Measurements from ENCODE around the gene S100A1.
"Not testable (repeated sequence)": the region's sequence is repeated elsewhere in the genome, so short reads cannot be mapped to it uniquely, and the experiment has no call there.

S100A1 gene

DNA sequence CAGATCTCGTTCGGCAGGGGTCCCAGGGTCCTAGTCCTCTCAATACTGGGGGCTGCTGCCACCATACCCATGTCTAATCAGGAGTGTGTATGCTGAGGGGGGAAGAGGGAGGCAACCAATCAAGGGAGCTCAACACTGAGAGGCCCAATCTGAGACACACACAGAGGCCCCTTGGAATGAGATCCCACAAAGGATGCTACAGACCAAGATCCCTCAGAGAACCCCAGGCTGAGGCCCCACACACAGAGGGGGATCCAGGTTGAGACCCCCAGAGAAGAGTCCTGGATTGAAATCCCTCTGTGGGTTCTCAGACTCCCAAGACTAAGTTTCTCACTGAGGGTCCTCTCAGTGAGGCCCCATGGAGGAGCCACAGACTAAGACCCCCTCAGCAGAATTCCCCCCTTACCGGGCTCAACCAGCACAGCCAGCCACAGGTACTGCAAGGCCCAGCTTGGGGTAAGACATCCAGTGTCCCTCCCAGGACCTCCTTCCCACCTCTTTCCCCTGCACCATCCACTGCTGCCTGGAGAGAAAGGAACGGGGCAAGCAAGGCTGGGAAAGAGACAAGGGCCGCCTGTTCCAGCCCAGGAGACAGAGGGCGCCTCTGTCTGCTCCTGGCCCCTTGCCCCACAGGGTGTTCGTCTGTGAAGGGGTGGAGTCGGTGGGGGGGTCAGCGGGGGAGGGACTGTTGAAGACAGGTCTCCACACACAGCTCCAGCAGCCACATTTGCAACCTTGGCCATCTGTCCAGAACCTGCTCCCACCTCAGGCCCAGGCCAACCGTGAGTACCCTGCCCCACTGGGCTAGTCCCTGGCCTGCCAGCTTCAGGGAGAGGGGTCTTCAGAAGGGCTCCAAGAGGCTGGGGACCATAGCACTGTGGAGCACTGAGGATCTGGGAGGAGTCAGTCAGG lies at the start of gene S100A1:
TSS of gene S100A1 (plus strand) at position 720 of the 912 bp plus-strand sequence. CDS start 2,088 bp downstream, outside the sequence.
- DNase-seq, result no peak

- DNase-seq, result no peak
Observed at GRCh38 chr1:153578490-153578889, 49.7 kb upstream of the S100A1 start.

DNA sequence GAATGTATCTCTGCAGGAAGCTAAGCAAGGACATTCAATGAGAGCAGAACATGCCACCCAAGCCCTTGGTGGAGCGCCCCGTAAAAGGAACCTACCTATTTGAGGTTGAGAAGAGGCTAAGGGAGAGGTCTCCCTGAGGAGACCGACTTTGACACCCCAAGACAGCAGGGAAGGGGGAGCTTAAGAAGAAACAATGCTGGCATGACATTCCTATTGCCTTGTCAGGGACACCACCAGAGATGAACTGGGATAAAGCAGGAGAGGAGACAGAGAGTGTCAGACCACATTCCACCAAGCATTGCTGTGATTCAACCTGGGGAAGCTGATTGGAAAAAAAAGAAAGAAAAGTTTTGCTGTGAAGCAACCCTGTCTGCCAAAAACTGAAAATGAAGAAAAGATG lies 49.3 kb upstream of the S100A1 start:
- DNase-seq, result no peak

DNA sequence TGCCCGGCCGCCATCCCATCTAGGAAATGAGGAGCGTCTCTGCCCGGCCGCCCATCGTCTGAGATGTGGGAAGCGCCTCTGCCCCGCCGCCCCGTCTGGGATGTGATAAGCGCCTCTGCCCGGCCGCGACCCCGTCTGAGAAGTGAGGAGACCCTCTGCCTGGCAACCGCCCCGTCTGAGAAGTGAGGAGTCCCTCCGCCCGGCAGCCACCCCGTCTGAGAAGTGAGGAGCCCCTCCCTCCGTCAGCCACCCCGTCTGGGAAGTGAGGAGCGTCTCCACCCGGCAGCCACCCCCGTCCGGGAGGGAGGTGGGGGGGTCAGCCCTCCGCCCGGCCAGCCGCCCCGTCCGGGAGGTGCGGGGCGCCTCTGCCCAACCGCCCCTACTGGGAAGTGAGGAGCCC lies 45.4 kb upstream of the S100A1 start:
- not testable (repeated sequence) for DNase-seq

GRCh38 chr1:153583514-153583913 lies 44.7 kb upstream of the S100A1 start:
- not testable (repeated sequence) for DNase-seq

DNA sequence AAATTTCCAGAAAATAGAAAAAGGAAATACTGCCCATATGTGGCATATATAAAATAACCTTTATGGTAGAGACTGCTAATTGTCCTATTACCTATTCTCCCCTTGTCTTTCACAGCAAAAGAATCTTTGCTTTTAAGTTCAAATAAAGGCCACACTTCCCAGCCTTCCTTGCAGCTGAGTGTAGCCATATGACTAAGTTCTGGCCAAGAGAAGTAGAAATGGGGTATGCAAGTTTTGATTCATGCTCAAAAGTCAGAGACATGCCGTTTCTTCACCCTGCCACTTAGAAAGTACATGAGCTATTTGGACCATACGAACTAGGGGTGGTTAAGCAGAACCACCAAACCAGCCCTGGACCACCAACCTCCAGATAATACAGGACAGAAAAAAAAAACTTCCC lies 44.3 kb upstream of the S100A1 start:
- DNase-seq, result no peak

- DNase-seq, result no peak
Observed at GRCh38 chr1:153585006-153585405, 43.2 kb upstream of the S100A1 start.

- DNase-seq, result no peak
Observed at GRCh38 chr1:153586347-153586746, 41.9 kb upstream of the S100A1 start.

DNA sequence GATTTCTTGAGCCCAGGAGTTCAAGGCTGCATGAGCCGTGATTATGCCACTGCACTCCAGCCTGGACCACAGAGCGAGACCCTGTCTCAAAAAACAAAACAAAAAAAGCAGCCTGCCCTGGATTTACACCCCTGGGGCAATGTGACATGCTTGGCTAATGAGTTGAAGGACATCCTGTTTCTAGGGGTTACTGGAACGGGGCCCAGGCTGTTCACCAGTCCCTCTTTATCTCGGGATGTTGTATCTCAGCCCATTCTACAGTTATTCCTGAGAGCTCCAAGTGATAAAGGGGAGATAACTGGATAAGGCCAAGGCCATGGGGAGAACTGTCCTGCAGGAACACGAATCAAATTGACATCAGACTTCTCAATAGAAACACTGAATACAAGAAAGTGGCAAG lies 40.9 kb upstream of the S100A1 start:
- DNase-seq, result no peak

- not testable (repeated sequence) for DNase-seq
Observed at GRCh38 chr1:153588033-153588432, 40.2 kb upstream of the S100A1 start.

DNA sequence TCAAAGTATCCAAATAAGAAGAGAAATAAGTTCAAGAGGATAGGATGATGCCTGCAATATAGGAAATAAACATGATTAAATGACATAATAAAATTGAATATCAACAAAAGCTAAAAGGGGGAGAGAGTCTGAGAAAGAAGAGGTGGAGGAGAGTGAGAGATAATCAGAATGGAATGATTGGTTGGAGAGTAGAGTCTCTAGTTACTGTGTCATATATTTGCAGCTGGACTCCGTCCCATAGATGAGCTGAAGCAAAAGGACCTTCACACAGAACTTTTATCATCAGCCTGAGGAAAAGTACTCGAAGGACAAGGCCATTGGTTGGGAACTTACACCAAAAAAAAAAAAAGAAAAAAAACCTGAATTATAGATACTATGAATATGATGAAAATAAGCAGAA lies 39.8 kb upstream of the S100A1 start:
- DNase-seq, result no peak

GRCh38 chr1:153592748-153593147 lies 35.5 kb upstream of the S100A1 start:
- no peak for DNase-seq

DNA sequence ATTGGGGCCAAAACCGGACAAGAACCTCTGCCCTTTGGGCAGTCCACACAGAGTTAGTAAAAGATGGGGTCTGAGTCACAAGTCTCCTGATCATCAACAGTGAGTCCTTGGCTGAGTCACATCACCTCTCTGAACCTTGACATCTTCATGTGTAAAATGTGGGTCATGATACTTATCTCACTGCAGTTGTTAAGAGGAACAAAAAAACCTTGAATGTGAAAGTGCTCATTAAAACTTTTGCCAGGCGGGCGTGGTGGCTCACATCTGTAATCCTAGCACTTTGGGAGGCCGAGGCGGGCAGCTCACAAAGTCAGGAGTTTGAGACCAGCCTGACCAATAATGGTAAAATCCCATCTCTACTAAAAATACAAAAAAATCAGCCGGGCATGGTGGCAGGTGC lies 31.0 kb upstream of the S100A1 start:
- no peak for DNase-seq

- DNase-seq, result peak; percentile 6
Observed at GRCh38 chr1:153598309-153599172, 29.7 kb upstream of the S100A1 start.

DNA sequence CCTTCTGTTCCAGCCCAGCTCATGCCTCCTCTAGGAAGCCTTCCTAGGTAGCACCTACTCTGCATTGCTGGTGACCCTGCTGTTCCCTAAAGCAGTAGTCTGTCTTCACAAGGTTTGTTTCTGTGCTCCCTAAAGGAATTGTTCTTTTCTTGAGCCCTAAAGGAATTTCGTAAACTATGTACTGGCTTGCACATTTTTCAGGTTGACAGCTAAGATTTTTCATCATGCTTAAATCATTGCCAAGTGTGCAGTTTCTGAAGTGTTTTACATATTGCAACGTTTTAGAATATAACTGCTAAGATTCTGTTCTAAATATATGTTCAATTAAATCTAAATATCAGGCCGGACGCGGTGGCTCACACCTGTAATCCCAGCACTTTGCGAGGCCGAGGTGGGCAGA lies 28.4 kb upstream of the S100A1 start:
- DNase-seq, result no peak

GRCh38 chr1:153602749-153603148 lies 25.5 kb upstream of the S100A1 start:
- DNase-seq, result no peak

- DNase-seq, result no peak
Observed at GRCh38 chr1:153606194-153606593, 22.0 kb upstream of the S100A1 start.

GRCh38 chr1:153607381-153607780 lies 20.9 kb upstream of the S100A1 start:
- DNase-seq, result no peak

DNA sequence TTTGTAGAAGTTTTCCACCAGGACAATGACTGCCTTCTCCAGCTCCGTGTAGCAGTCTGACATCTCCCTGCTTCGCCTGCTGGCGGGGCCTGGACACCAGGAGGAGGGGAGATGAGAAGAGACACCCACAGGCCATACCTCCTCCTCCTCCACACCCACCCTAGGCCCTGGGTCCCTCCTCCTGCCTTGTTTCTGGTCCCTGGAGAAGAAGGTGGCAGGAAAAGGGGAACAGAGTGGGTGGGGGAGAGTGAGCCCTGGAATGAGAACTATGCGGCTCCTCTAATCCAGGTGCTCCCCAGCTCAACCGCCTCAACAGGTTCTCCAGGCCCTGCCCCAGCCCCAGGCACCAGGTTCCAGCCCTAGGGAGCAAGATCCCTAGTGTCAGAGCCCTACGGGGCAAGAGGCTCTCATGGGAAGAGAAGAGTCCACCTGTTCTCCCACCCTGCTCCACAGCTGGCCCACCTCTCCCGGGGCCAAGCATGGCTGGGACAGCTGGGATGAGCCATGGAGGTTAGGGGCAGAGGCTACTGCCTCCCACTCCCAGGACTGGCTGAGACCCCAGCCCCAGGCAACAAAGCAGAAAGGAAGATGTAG lies 20.0 kb upstream of the S100A1 start:
- no peak for DNase-seq

GRCh38 chr1:153608742-153609584 lies 19.3 kb upstream of the S100A1 start:
- no peak for DNase-seq

GRCh38 chr1:153609585-153609907 lies 18.7 kb upstream of the S100A1 start:
- DNase-seq, result no peak

GRCh38 chr1:153610334-153610733 lies 17.9 kb upstream of the S100A1 start:
- no peak for DNase-seq

All from CD4-positive, alpha-beta T cell treated with Interleukin-17A for 4 hours (primary cell).